ENCODE results near the gene TARP.
"Not testable (repeated sequence)": the region's sequence is repeated elsewhere in the genome, so short reads cannot be mapped to it uniquely, and the experiment has no call there.

Gene TARP

DNA sequence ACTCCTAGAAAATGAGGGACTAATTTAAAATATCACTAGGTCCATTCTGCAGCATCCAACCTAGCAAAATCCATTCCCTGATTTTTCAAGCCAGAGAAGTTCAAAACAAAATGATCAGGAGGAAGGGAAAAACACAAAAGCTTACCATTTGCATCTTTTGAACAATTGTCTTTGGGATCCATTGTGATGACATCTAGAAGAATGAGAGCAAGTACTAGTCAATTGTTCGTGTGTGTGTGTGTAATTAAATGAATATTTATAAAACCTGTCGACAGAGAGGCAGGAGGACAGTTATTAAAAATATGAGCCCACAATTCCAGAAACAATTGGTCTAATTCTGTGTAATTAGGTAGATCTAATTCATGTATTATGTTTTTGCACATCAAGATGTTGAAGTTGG is 11.4 kb downstream of the TARP start:
- not testable (repeated sequence) for DNase-seq (ENCODE audit: low spot score)

DNA sequence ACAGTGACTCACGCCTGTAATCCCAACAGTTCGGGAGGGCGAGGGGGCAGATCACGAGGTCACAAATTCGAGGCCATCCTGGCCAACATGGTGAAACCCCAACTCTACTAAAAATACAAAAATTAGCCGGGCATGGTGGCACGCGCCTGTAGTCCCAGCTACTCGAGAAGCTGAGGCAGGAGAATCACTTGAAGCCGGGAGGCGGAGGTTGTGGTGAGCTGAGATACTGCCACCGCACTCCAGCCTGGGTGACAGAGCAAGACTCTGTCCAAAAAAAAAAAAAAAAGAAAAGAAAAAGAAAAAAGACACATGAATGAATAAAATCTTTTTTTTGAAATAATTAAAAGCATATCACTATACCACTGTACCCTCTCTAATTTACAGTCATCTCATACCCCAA is 11.8 kb downstream of the TARP start:
- not testable (repeated sequence) for DNase-seq (ENCODE audit: low spot score)

DNA sequence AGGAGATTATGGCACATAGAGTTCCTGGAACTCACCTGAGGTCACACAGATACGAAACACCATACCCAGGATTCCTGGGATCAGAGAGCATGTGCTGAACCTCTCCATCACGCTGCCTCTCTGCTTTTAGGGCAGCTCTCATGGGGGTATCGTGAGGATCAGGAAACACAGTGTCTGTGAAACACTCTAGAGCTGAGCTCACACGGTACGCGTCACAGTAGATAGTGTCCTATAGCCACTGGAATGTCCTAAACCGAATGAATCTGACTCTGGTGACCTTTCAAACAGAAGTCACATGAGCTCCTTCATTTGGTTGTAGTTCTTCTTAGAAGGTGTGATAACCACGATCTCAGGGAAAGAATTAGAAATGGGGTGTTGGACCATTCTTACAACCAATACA is 14.3 kb downstream of the TARP start:
- not testable (repeated sequence) for DNase-seq (ENCODE audit: low spot score)

DNA sequence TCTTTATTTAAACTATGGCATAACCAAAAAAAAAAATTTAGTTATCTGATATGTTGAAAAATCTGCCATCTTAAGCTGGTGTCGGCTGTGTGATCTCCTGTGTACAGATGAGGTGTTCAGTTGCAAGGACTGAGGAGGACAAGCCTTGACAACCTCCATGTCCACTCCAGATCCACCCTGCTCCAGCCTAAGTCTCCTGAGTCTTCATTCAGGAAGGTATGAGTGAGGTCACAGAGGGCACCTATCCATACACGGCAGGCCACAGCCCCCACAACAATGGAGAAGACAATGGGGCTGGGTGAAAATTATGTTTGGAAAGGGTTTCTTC is 16.1 kb downstream of the TARP start:
- DNase-seq (ENCODE audit: low spot score): no peak

DNA sequence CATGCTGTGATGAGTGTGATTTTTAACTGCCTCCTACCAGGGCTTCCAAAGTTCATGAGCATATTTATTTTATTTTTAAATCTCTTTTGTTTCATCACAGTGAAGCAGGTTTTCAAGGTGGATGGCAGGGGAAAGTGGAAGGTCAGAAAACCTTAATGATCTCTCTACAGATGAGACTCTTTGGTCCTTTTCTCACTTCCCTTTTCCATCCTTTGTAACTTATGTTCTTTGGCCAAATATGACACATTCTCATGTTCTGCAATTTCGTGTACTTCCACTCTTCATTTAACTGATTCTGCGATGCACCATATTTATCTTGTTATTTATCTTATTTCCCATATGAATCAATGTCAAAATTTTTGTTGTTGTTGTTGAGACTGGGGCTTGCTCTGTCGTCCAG is 23.6 kb downstream of the TARP start:
- DNase-seq (ENCODE audit: low spot score): not testable (repeated sequence)

- no peak for DNase-seq (ENCODE audit: low spot score)
Measured at GRCh38 chr7:38248069-38248567, 25.3 kb downstream of the TARP start.

DNA sequence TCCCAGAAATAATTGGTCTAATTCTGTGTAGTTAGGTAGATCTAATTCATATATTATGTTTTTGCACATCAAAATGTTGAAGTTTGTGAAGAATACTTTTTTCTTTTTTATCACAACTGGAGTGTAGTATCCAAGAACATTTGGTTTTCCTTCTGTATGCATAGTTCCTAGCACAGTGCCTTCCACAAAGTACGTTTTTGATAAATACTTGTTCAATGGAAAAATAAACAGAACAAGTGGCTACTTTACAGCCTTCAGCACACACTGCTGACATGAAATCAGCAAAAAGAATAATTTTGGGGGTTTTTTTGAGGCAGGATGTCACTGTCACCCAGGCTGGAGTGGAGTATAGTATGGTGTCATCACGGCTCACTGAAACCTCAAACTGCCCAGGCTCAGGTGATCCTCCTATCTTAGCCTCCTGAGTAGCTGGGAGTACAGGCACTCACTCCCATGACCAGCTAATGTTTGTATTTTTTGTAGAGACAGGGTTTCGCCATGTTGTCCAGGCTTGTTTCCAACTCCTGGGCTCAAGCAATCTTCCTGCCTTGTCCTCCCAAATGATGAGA is 27.9 kb downstream of the TARP start:
- DNase-seq (ENCODE audit: low spot score): no peak

- DNase-seq (ENCODE audit: low spot score): no peak
Measured at GRCh38 chr7:38244516-38244915, 28.9 kb downstream of the TARP start.

DNA sequence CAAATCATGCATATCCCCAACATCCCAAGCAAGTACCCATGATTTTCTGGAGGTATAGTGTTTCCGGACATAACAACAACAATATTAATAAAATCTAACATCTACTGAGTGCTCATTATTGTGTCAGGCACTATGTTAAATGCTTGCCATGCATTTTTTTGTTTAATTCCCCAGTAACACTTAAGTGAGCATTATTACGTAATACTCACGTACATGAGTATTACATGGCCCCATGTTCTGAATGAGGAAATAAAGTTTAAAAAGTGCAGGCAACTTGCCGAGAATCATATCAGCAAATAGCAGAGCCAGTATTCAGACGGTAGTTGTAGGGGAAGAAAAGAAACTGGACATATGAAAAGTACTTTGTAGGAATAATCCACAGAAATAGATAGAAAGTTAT is 30.1 kb downstream of the TARP start:
- not testable (repeated sequence) for DNase-seq (ENCODE audit: low spot score)

- DNase-seq (ENCODE audit: low spot score): no peak
Measured at GRCh38 chr7:38242814-38243213, 30.6 kb downstream of the TARP start.

DNA sequence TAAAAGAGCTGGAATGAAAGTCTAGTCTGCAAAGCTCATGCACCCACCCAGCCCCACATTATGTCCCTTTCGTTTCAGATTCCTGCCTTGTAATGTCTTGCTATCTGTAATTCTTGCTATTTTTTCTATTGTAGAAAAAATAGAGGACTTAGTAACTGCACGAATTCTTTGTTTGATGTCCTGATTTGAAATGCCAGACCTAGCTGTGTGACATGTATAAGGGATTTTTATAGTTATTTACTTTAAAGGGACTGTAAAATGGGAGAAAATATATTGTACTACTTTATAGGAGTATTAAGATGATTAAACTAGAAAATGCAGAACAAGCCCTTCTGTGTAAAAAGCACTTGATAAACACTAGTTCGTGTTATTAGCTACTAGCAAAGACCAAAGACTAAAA is 32.4 kb downstream of the TARP start:
- no peak for DNase-seq (ENCODE audit: low spot score)

DNA sequence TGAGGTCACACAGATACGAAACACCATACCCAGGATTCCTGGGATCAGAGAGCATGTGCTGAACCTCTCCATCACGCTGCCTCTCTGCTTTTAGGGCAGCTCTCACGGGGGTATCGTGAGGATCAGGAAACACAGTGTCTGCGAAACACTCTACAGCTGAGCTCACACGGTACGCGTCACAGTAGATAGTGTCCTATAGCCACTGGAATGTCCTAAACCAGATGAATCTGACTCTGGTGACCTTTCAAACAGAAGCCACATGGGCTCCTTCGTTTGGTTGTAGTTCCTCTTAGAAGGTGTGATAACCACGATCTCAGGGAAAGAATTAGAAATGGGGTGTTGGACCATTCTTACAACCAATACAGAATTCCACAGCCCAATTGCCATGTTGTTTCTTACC is 34.3 kb downstream of the TARP start:
- DNase-seq (ENCODE audit: low spot score): not testable (repeated sequence)

DNA sequence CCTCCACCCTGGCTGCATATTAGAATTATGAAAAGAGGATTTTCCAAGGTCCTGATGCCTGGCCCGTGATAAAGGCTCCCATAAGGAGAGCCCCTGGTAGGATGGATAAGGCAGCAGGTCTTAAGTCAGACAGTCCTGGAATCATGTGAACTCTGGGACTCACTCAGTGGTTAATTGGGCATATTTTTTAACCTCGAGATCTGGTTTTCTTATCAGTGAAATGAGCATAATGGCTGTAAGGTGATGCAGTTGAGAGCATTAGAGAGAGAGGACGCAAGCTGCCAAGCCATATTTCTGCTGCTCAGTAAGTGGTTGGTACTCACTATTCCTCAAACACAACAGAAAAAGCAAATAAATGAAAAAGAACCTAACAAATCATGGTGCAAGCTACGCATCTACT is 37.8 kb downstream of the TARP start:
- DNase-seq (ENCODE audit: low spot score): no peak

- DNase-seq (ENCODE audit: low spot score): not testable (repeated sequence)
Measured at GRCh38 chr7:38234759-38235158, 38.7 kb downstream of the TARP start.

DNA sequence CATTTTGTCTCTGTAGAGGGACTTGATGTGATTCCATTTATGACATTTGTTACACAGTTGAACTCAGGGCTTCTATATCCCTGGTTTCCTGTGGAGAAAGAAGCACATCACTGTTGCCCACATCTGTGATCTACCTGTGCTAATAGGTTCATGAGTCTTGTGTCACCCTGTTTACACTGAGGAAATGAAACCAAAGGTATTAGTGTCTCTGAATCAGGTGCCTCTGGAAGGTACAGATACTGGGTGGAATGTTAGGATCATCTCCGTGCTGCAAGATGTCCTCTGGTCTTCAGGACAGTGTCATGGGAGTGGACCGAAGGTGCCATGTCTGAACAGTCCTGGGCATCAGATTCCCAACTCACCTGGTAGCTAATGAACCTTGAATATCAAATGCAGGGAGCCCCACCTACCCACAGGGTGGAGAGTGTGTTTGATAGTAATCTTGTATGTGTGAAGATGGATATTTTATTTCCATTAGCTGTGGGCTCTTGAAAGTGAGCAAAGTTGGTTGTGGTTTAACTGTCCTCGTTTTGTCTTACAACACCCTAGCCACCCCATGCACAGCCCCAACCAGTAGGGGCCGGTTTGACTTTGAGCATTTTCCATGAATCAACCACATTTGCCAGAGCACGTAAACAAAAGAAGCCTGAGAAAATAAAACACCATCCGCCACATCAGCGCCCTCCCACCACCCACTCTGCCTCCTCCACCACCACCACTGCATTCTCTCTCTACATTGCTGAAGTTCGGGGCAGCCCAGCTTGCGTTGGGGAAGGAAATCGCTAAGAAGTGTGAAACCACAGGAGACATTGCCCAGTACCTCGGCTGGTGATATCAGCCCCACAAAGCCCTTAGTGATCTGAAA is 40.7 kb downstream of the TARP start:
- DNase-seq (ENCODE audit: low spot score): no peak

GRCh38 chr7:38229884-38230642 is 43.4 kb downstream of the TARP start:
- DNase-seq (ENCODE audit: low spot score): no peak

DNA sequence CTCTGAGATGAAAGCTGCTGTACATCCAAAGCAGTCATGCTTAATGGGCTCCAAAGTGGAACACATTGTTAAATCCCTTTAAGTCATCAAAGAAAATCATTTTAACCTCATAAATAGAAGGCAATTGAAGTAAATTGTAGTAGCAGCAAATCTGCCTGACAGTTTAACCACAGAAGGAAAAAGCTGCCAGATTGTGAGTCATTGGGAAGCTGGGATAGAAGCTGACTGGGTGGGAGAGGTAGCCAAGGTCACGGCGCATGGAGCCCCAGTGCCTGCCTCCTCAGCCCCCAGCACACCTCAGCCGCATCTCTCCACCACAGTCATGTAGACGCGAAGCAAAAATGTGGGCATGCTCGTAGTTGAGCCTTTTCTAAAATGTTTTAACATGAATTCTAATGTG is 44.0 kb downstream of the TARP start:
- DNase-seq (ENCODE audit: low spot score): no peak

- no peak for DNase-seq (ENCODE audit: low spot score)
Measured at GRCh38 chr7:38224392-38224791, 49.0 kb downstream of the TARP start.

DNA sequence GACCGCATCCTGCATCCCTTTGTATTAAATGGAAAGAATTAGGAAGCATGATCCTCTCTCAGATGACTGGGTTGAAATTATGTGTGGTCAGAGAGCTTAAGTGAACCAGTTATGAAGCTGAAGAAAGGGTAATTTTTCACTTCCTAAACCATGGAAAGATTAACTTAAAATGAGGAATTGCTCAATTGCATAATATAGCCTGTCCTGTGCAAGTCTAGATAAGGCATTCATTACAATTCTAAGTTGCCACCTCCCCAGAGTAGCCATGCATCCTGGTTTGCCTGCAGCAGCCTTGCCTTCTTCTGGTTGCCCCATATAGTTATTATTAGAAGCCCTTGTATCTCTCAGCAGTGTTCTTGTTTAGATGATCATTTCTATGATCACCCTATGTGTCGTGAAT is 50.1 kb downstream of the TARP start:
- DNase-seq (ENCODE audit: low spot score): no peak

DNA sequence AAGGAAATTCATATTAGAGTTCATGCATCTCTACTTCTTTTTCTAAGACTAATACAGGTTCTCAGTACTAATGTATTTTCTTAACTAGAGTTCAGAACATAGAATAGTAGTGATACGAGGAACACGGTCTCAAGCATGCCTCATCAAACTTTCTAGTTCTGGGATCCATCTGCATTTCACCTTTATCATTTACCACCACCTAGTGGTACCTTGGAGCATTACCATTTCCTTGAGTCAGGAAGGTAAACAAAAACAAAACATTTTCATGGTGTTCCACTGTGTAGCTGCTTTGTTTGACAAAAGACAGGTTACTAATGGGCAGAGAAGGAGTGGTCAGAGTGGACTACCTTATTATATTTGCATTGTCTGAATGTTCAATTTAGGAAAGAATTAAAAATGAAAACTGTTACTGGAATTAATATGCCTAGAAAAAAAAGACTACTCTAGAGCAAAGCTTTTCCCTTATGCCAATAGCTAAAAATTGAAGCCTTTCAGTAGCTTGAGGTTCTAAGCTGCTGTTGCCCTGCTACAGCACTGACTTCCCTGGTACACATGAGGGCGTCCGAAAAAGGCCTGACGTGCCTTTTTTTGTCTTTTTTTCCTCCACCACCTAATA is 50.8 kb downstream of the TARP start:
- DNase-seq (ENCODE audit: low spot score): no peak

DNA sequence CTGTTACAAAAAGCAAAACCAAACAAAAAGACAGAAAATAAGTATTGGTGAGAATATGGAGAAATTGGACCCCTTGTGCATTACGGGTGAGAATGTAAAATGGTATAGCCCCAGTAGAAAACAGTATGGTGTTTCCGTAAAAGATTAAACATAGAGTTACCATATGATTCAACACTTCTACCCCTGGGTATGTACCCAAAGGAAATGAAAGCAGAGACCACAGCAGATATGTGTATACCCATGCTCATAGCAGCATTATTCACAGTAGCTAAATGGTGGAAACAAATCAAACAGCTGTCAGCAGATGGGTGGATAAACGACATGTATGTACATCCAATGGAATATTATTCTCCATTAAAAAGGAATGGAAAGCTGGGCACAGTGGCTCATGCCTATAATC is 53.0 kb downstream of the TARP start:
- DNase-seq (ENCODE audit: low spot score): no peak

DNA sequence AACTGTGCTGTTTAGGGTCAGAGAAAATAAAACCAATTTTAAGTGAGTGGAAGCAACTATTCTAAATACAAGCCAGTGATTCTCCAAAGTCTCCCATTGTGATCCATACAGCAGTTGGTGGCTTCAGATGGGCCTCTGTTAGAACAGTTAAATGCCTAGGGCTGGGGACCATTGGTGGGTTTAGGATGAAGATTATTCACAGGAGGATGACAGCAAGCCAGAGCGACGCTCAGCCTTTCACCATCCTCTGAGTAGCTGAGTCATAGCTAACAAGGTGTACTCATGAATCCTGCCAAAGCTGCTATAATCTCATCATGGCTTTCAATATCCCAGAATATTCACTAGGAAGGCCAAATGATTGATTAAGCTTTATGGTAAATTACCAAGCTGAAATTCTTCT is 55.8 kb downstream of the TARP start:
- no peak for DNase-seq (ENCODE audit: low spot score)
